Measurements from ENCODE around the gene RPS6KC1. TPM values are rescaled to one million over a fixed set of nuclear protein-coding genes. Genes with fewer than 3 reads are reported as not detected.

The RPS6KC1 gene
- polyA plus RNA-seq, 10 donors, result 16.8 to 24.3 (median 20.2) TPM

DNA sequence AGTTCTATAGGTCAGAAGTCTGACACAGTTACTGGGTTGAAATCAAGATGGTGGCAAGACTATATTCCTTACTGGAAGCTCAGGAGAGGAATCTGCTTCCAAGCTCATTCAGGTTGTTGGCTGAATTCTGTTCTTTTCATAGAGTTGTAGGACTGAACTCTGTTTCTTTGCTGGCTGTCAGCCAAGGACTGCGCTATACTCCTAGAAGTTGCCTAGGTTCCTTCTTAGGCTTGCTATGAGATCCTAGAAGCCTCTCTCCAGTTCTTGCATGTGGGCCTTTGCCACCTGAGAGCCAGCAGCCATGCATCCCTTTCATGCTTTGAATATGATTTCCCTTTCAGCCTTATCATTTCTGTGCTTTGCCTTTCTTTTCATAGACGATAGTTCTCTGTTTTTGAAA lies 176.4 kb downstream of the RPS6KC1 start:
- no peak for DNase-seq

DNA sequence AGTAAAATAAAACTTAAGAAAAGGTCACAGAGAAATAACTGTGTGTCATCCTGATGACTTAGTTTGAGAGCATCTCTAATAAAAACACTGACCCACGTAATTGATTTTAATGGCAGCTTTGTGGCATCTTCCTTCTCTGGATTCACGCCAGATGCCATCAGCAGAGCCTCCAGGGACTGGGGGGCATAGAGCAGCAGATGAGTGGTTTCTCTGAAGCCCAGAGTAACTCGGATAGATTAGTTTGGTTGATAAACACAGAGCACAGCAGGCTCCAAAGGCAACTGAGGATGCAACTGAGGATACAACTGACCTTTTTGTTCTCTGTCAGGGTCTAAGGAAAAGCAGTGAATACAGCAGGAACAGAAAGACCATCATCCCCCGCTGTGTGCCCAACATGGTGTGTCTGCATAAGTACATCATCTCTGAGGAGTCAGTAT lies 180.8 kb downstream of the RPS6KC1 start:
- DNase-seq, result no peak

- no peak for DNase-seq
These were observed 191.8 kb downstream of the RPS6KC1 start for GRCh38 chr1:213242883-213243282.

GRCh38 chr1:213244664-213245091 lies 193.6 kb downstream of the RPS6KC1 start:
- peak; percentile 33 to 59 (median 40) for DNase-seq

DNA sequence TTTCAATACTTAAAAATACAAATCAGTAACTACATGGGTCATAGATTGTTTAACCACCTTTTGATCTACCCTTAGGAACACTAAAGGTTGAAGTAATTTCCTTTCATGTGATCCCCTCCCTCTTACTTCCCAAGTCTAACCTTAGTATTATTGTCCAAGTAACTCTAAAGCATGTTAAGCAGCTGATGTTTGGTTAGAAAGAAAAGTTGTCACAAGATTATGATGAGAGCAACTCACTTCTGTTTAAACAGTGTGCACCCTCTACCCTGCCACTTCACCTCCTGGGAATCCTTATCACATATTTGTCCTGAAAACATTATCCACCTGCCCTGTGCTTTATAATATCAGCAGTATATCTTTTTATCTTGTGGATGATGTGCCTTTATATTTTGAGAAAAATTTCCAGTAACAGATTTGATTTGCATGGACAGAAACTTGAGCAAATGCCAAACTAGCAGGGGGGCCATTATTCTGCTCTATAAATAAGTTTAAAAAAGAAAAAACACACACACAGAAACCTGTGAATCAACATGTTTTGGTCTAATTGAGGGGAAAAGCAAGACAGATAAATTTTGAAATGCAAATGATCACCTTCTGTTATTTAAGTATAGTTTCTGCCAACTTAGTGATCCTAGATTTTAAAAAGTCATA lies 194.3 kb downstream of the RPS6KC1 start:
- DNase-seq, result no peak

DNA sequence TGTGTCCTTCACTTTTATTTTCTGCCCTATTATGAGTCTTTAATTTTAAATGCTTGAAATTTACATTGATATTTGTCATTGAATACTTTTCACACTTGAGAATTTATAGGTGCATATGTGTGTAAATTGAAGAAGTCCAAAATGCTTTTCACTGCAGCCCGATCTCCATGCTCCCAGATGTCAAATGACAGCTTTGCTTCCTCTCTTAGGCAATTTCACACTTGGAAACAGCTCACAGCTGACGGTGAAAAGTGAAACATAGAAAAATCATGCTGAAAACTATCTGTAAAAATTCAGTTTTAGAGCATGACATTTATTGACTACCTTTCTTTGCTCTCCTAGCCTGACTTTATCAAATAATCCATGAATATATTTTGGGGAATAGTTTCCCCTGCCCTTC lies 196.0 kb downstream of the RPS6KC1 start:
- peak in 1 of 3 donors; percentile 17 for DNase-seq

GRCh38 chr1:213249395-213249794 lies 198.4 kb downstream of the RPS6KC1 start:
- DNase-seq, result no peak

- no peak for DNase-seq
These were observed 199.0 kb downstream of the RPS6KC1 start for GRCh38 chr1:213250041-213250440.

GRCh38 chr1:213250446-213250845 lies 199.4 kb downstream of the RPS6KC1 start:
- DNase-seq, result no peak

DNA sequence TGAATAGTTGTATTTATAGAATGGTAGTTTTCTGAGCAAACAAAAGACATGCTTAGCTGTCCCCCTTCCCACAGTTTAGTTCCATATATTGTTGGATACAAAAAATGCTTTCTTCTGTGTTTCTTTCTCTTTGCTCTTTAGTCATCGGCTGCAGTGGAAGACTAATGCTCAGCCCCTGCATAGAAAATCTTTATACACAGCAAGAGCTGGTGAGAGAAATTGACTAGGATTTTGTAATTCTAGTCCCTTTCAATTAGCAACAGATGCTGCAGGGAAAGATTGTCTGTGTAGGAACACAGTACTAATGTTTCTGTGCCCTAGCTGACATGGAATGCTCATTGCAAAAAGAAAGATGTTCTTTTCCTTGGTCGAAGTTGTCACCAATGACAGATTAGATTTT lies 200.9 kb downstream of the RPS6KC1 start:
- no peak for DNase-seq

GRCh38 chr1:213256438-213257087 lies 205.5 kb downstream of the RPS6KC1 start:
- DNase-seq, result no peak

GRCh38 chr1:213260311-213261075 lies 209.5 kb downstream of the RPS6KC1 start:
- DNase-seq, result no peak

GRCh38 chr1:213264531-213264930 lies 213.5 kb downstream of the RPS6KC1 start:
- no peak for DNase-seq

DNA sequence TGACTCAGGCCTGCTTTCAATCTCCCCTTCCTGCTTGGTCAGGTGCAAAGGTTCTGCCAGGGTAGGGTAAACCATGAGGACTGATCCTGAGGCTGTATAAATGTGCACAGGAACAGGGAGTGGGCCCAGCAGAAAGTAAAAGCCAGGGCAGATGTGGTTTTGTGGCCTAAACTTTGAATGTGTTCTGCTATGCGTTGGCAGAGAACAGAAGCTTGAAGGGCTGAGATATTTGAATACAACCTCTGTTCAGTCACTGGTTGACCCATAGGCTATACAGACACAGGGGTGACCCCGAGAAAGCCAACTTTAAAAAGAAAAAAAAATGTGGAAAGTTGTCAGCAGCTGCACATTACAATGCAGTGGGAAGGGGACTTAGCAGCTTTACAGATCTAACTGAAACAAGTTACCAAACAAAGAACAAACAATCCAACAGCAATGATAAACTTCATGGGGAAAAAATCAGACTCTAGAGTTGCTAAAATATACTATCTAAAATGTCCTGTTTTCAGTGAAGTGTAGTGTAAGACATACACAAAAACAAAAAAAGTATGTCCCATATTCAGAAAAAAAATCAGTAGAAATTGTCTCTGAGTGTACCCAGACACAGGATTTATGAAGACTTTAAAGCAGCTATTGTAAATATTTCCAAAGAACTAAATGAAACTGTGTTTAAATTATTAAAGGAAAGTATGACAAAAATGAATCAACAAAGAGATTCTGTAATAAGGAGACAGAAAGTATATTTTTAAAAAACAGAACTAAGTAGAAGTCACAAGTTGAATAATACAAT lies 216.1 kb downstream of the RPS6KC1 start:
- no peak for DNase-seq

GRCh38 chr1:213268221-213268620 lies 217.2 kb downstream of the RPS6KC1 start:
- DNase-seq, result peak in 1 of 3 donors; percentile 37

- no peak for DNase-seq
These were observed 218.8 kb downstream of the RPS6KC1 start for GRCh38 chr1:213269829-213270228.

DNA sequence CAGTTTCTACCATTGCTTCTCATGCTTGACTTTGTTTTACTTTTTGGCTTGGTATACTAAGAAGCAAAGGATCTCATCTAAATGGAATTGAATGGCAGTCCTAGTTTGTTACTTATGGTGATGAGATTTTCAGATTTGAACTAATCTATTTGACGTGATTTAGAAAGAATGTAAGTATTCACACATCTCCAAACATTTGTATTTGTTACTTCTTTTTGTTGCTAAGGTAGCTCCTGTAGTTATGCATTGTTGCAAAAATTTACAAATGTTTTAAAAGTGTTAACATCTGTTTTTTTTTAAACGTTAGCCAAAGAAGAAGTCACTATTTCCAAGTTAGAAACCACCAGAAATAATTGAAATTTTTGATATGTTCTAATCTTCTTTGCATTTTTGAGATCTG lies 222.5 kb downstream of the RPS6KC1 start:
- DNase-seq, result no peak

GRCh38 chr1:213274140-213274539 lies 223.1 kb downstream of the RPS6KC1 start:
- peak in 1 of 3 donors; percentile 15 for DNase-seq

GRCh38 chr1:213275293-213275692 lies 224.3 kb downstream of the RPS6KC1 start:
- DNase-seq, result no peak

- no peak for DNase-seq
These were observed 225.2 kb downstream of the RPS6KC1 start for GRCh38 chr1:213276236-213276635.

DNA sequence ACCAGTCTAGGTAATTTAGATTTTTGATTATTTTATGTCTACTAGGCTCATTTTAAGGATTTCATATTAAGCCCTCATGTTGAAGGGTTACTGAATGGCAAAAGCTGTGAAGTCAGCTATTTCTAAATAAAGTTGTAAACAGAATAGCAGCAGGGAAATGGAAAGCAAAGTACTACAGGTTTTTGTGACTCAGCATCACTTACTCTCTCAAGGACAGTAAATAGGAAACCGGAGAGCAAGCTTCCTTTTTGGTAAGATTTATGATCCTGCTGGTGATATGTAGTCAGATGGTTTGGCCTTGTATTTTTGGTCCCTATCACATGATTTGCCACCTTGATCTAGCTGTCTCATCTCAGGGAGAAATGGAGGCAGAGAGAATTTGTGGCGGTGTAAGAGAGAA lies 226.0 kb downstream of the RPS6KC1 start:
- no peak for DNase-seq

- DNase-seq, result no peak
These were observed 228.4 kb downstream of the RPS6KC1 start for GRCh38 chr1:213279410-213279809.
